Right atrium auricular region (tissue), 2 donors: ENCODE measurements around the gene SERPINH1. TPM values are rescaled to one million over a fixed set of nuclear protein-coding genes. Genes with fewer than 3 reads are reported as not detected.

ENCODE experiments used
- DNase-seq: peaks from one replicate; pipeline ENCODE4 v3.0.0-alpha.2; 2019; ENCODE audit warnings: low spot score
- H3K27ac ChIP-seq, 2 donors: fragments of 200-600 bp; sonication (generic); 1 replicate in 1 of 2; 2 replicates in 1 of 2; pipeline ENCODE4 v1.5.1; 2016 to 2019
- H3K27me3 ChIP-seq, 2 donors: fragments of 200-600 bp; sonication (generic); one replicate each; pipeline versions ENCODE4 v1.5.1 to v1.6.0; 2017 to 2019
- H3K36me3 ChIP-seq: fragments of 200-600 bp; sonication (generic); one replicate; pipeline ENCODE4 v1.5.1; 2016
- H3K4me1 ChIP-seq, 2 donors: fragments of 200-600 bp; sonication (generic); one replicate each; pipeline versions ENCODE4 v1.5.1 to v1.6.0; 2017 to 2019
- H3K4me3 ChIP-seq, 2 donors: fragments of 200-600 bp; sonication (generic); 1 replicate in 1 of 2; 2 replicates in 1 of 2; pipeline ENCODE4 v1.5.1; 2017 to 2019; ENCODE audit warnings: mild to moderate bottlenecking in 1 of 2, moderate library complexity in 1 of 2
- H3K9me3 ChIP-seq, 2 donors: fragments of 200-600 bp; sonication (generic); one replicate each; pipeline ENCODE4 v1.5.1; 2019
- CTCF ChIP-seq, 2 donors: fragments of 200-600 bp; sonication (generic); IDR thresholded peaks; one replicate each; pipeline ENCODE4 v1.5.1; 2019; ENCODE audit warnings: antibody characterized with exemption in 2 of 2
- total RNA-seq, 2 donors: library from RNA; depleted of rRNA; stranded (reverse); fragments of >200 nt; gene quantifications; one replicate each; pipeline ENCODE4 v1.1.0, GENCODE V29; 2016

Gene SERPINH1
- total RNA-seq, result 100 to 1,000 TPM; 114 to 195 TPM

DNA sequence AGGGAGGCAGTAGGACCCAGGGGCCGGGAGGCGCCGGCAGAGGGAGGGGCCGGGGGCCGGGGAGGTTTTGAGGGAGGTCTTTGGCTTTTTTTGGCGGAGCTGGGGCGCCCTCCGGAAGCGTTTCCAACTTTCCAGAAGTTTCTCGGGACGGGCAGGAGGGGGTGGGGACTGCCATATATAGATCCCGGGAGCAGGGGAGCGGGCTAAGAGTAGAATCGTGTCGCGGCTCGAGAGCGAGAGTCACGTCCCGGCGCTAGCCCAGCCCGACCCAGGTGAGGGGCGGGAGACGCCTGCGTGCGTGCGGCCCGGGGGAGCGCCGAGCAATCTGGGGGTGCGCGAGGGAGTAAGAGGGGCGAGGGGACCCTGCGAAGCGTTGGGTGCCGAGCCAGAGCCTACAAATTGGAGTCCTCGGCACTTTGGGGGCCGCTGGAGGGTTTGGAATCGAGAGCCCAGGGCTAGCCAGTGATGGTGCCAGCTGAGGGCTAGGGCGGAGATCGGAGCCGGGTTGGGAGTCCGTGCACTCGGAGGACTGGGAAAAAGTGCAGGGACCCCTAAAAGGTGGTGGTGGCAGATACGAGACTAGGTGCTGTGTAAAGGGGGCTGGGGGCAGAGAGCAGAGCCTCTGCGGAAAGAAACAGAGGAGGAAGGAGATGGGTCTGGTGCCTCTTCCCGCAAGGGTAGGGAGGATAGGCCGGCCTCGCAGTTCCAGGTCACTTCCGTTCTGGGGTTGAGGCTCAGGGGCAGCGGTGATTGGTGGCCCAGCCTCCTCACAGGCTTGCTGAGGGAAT, at the start of gene SERPINH1:
Gene SERPINH1, plus strand, starts transcription at position 206 of the 788 bp plus-strand sequence. CDS start 4,097 bp downstream, outside the sequence.
- peak; percentile 94 for DNase-seq
- peak within 1 kb of the TSS; percentile 82 to 87 for H3K4me3 ChIP-seq
- peaks cover 16% of the 10 kb centered on the region for H3K36me3 ChIP-seq
- no peaks in the 10 kb centered on the region for H3K27me3 ChIP-seq
- no peaks in the 10 kb centered on the region for H3K9me3 ChIP-seq
- no peak for TF ChIP-seq CTCF (IDR thresholded peaks at IDR 0.05)
- peaks cover 0 to 86% of the 10 kb centered on the region in 2 donors for H3K4me1 ChIP-seq
- peak within 1 kb of the TSS; percentile 100 for H3K27ac ChIP-seq

DNA sequence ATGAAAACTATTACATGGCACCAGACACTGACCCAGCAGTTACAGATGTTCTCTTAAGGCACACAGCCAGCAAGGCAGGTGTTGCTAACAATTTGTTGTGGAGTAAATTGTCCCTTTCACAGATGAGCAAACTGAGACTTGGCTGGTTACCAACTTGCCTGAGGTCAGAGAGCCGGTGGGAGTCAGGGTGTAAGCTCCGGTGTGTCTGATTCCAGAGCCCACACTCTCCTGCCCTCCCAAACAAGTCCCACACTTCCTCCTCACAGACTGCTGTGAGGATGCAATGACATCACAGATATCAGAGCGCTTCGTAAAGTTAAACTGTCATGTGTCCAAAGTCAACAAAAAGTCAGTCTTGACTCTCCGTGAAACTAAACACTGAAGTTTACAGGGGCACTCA, 48.8 kb upstream of the SERPINH1 start:
- H3K4me3 ChIP-seq, result no peak overlapping the region
- no peaks in the 10 kb centered on the region for H3K27me3 ChIP-seq
- no peaks in the 10 kb centered on the region for H3K4me1 ChIP-seq
- no peak for TF ChIP-seq CTCF (IDR thresholded peaks at IDR 0.05)
- no peaks in the 10 kb centered on the region for H3K36me3 ChIP-seq
- no peaks in the 10 kb centered on the region for H3K9me3 ChIP-seq
- no peak for DNase-seq
- H3K27ac ChIP-seq, result no peak overlapping the region

DNA sequence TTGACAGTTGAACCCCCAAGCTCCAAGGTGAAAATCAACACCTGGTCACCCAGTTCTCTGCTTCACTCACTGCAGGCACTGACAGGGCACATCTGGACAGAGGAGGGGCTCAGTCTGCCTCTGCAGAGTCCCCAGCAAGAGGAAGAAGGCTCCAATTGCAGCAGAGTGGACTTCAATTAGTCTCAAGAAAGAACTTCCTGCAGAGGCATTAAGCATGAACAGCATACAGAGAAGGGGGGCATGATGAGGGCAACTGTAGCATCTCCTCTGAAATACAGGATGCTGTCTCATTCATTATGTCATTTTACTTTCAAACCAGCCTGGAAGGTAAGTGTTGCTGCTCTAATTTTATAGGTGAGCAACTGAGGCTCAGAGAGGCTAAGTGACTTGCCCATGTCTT, 47.5 kb upstream of the SERPINH1 start:
- TF ChIP-seq CTCF (IDR thresholded peaks at IDR 0.05), result no peak
- H3K27me3 ChIP-seq, result no peaks in the 10 kb centered on the region

DNA sequence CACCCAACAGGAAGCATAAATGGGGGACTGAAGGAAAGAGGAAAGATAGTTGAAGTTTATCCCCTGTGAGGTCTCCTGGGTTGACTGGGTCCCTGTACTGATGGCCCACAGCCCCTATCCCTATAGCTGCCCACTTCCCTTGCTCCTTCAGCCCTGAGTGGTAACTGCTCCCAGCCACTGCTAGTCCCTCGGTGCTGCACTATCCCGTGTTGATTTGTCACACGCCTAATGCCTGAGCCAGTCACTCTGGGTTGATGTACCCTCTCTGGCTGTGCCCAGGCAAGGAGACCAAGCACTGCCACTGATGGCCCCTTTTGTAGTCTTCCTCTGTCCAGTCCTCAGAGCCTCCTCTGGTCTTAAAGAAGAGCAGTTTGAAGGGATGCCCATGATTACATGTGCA, 45.9 kb upstream of the SERPINH1 start:
- Histone ChIP-seq H3K4me3 (no peak overlapping the region), H3K27ac (no peak overlapping the region), H3K27me3 (no peaks in the 10 kb centered on the region), H3K36me3 (no peaks in the 10 kb centered on the region), H3K4me1 (no peaks in the 10 kb centered on the region), H3K9me3 (no peaks in the 10 kb centered on the region)
- DNase-seq, result no peak
- TF ChIP-seq CTCF (IDR thresholded peaks at IDR 0.05), result no peak

More for the DNA sequence above, 47.5 kb upstream of the SERPINH1 start:
- Histone ChIP-seq H3K9me3 (no peaks in the 10 kb centered on the region), H3K4me1 (no peaks in the 10 kb centered on the region), H3K4me3 (no peak overlapping the region), H3K27ac (no peak overlapping the region), H3K36me3 (no peaks in the 10 kb centered on the region)
- no peak for DNase-seq

- Histone ChIP-seq H3K36me3 (no peaks in the 10 kb centered on the region), H3K27me3 (no peaks in the 10 kb centered on the region), H3K4me3 (no peak overlapping the region), H3K9me3 (no peaks in the 10 kb centered on the region), H3K4me1 (no peaks in the 10 kb centered on the region), H3K27ac (no peak overlapping the region)
- TF ChIP-seq CTCF (IDR thresholded peaks at IDR 0.05), result no peak
- no peak for DNase-seq
Measured at GRCh38 chr11:75516886-75517285, 45.2 kb upstream of the SERPINH1 start.

GRCh38 chr11:75518204-75518549, 43.9 kb upstream of the SERPINH1 start:
- H3K9me3 ChIP-seq, result no peaks in the 10 kb centered on the region
- H3K27me3 ChIP-seq, result no peaks in the 10 kb centered on the region
- TF ChIP-seq CTCF (IDR thresholded peaks at IDR 0.05), result no peak
- no peak overlapping the region for H3K4me3 ChIP-seq
- H3K36me3 ChIP-seq, result no peaks in the 10 kb centered on the region
- H3K27ac ChIP-seq, result no peak overlapping the region
- no peaks in the 10 kb centered on the region for H3K4me1 ChIP-seq
- no peak for DNase-seq
